Progenitor cell of endocrine pancreas (in vitro differentiated cells): ENCODE results near the gene RAP1GAP. TPM values are rescaled to one million over a fixed set of nuclear protein-coding genes. Genes with fewer than 3 reads are reported as not detected.
"Not testable (repeated sequence)": the region's sequence is repeated elsewhere in the genome, so short reads cannot be mapped to it uniquely, and the experiment has no call there.

Experiments
- DNase-seq: peaks from one replicate; pipeline ENCODE4 v3.0.0; 2021; ENCODE audit warnings: low spot score; ENCODE audit not compliant: unreplicated experiment
- H3K27ac Mint-ChIP-seq: 2 replicates; pipeline ENCODE4 v1.8.0; 2021; ENCODE audit warnings: mild to moderate bottlenecking, moderate library complexity, mixed read lengths
- H3K27me3 Mint-ChIP-seq: 2 replicates; pipeline ENCODE4 v1.8.0; 2021; ENCODE audit warnings: mixed read lengths
- H3K36me3 Mint-ChIP-seq: 2 replicates; pipeline ENCODE4 v1.8.0; 2022; ENCODE audit warnings: mixed read lengths; ENCODE audit not compliant: insufficient read depth
- H3K4me1 Mint-ChIP-seq: 2 replicates; pipeline ENCODE4 v1.8.0; 2021; ENCODE audit warnings: low read depth, mixed read lengths
- H3K4me3 Mint-ChIP-seq: 2 replicates; pipeline ENCODE4 v1.8.0; 2021; ENCODE audit warnings: low read depth, mild to moderate bottlenecking, moderate library complexity, mixed read lengths
- H3K9me3 Mint-ChIP-seq: 2 replicates; pipeline ENCODE4 v1.8.0; 2021; ENCODE audit warnings: low read depth, mixed read lengths
- total RNA-seq: library from RNA; stranded (reverse); gene quantifications from 2 replicates; pipeline ENCODE4 v1.2.1, GENCODE V29; 2021
- TF ChIP-seq, protein P1 (sequence below): fragments of 200-600 bp; sonication (generic); IDR thresholded peaks from one replicate; pipeline ENCODE4 v1.5.0; 2021; ENCODE audit warnings: antibody characterized with exemption, mild to moderate bottlenecking; ENCODE audit not compliant: unreplicated experiment

RAP1GAP gene
- total RNA-seq, 1 donor from 2014 or later: 15.3 TPM

GRCh38 chr1:21677168-21677567, 8.0 kb upstream of the RAP1GAP start:
- H3K9me3 Mint-ChIP-seq: no peaks in the 10 kb centered on the region
- H3K4me1 Mint-ChIP-seq: peaks cover 27% of the 10 kb centered on the region
- H3K36me3 Mint-ChIP-seq: peaks cover 25% of the 10 kb centered on the region
- no peak for DNase-seq
- no peak overlapping the region for H3K4me3 Mint-ChIP-seq
- H3K27me3 Mint-ChIP-seq: peaks cover 2% of the 10 kb centered on the region
- TF ChIP-seq, protein P1, sequence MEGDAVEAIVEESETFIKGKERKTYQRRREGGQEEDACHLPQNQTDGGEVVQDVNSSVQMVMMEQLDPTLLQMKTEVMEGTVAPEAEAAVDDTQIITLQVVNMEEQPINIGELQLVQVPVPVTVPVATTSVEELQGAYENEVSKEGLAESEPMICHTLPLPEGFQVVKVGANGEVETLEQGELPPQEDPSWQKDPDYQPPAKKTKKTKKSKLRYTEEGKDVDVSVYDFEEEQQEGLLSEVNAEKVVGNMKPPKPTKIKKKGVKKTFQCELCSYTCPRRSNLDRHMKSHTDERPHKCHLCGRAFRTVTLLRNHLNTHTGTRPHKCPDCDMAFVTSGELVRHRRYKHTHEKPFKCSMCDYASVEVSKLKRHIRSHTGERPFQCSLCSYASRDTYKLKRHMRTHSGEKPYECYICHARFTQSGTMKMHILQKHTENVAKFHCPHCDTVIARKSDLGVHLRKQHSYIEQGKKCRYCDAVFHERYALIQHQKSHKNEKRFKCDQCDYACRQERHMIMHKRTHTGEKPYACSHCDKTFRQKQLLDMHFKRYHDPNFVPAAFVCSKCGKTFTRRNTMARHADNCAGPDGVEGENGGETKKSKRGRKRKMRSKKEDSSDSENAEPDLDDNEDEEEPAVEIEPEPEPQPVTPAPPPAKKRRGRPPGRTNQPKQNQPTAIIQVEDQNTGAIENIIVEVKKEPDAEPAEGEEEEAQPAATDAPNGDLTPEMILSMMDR: no peak
- peak overlapping the region; percentile 65 for H3K27ac Mint-ChIP-seq

DNA sequence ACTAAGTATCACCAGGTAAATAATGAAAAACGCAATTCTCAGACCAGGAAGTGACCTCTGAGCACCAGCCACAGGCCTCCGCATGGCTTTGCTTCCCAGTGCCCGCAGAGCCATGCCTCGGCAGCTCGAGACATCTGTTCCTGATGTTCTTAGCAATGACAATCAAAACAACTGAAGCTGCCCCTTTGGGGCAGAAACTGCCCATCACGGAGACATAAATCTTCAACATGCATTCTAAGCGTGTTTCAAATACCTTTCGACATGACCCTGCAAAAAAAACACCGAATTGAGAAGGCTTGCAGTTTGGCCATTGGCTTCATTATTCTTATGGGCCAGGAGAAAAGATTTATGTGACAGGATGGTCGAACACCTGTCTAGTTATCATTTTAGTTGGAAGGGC, 5.8 kb upstream of the RAP1GAP start:
- H3K27ac Mint-ChIP-seq: peak overlapping the region; percentile 64
- peaks cover 16% of the 10 kb centered on the region for H3K27me3 Mint-ChIP-seq
- TF ChIP-seq, protein P1: no peak
- H3K4me1 Mint-ChIP-seq: peaks cover 27% of the 10 kb centered on the region
- no peak overlapping the region for H3K4me3 Mint-ChIP-seq
- H3K9me3 Mint-ChIP-seq: no peaks in the 10 kb centered on the region
- DNase-seq: no peak
- H3K36me3 Mint-ChIP-seq: peaks cover 14% of the 10 kb centered on the region

GRCh38 chr1:21673853-21674252, 4.7 kb upstream of the RAP1GAP start:
- not testable (repeated sequence) for DNase-seq, H3K4me3 Mint-ChIP-seq, H3K9me3 Mint-ChIP-seq, H3K27ac Mint-ChIP-seq, H3K36me3 Mint-ChIP-seq
- Mint-ChIP-seq H3K27me3 (peaks cover 16% of the 10 kb centered on the region), H3K4me1 (peaks cover 27% of the 10 kb centered on the region)

GRCh38 chr1:21673277-21673780, 4.2 kb upstream of the RAP1GAP start:
- peaks cover 16% of the 10 kb centered on the region for H3K27me3 Mint-ChIP-seq
- peaks cover 4% of the 10 kb centered on the region for H3K36me3 Mint-ChIP-seq
- H3K4me3 Mint-ChIP-seq: no peak overlapping the region
- DNase-seq: no peak
- peaks cover 28% of the 10 kb centered on the region for H3K4me1 Mint-ChIP-seq
- H3K9me3 Mint-ChIP-seq: no peaks in the 10 kb centered on the region
- TF ChIP-seq, protein P1: no peak
- H3K27ac Mint-ChIP-seq: no peak overlapping the region

- Mint-ChIP-seq H3K27me3 (peaks cover 17% of the 10 kb centered on the region), H3K36me3 (peaks cover under 1% of the 10 kb centered on the region), H3K9me3 (no peaks in the 10 kb centered on the region), H3K27ac (no peak overlapping the region), H3K4me1 (peaks cover 34% of the 10 kb centered on the region), H3K4me3 (no peak overlapping the region)
- DNase-seq: no peak
- TF ChIP-seq, protein P1: no peak
These were observed 3.5 kb upstream of the RAP1GAP start for GRCh38 chr1:21672478-21673276.

GRCh38 chr1:21671915-21672314, 2.8 kb upstream of the RAP1GAP start:
- DNase-seq: no peak
- Mint-ChIP-seq H3K9me3 (no peaks in the 10 kb centered on the region), H3K4me3 (no peak overlapping the region), H3K27ac (no peak overlapping the region), H3K27me3 (peaks cover 21% of the 10 kb centered on the region), H3K4me1 (peaks cover 36% of the 10 kb centered on the region), H3K36me3 (no peaks in the 10 kb centered on the region)
- TF ChIP-seq, protein P1: no peak
